Transverse colon (tissue), 3 donors: Measurements from ENCODE around the gene MAN1C1.

Experiments used
- POLR2A ChIP-seq: fragments of 450-650 bp; IDR thresholded peaks from one replicate; pipeline ENCODE4 v1.6.1; 2016; ENCODE audit warnings: antibody characterized with exemption, mild to moderate bottlenecking, moderate library complexity
- POLR2AphosphoS5 ChIP-seq, 3 donors: sonication (generic); formaldehyde crosslinking; IDR thresholded peaks; one replicate each; pipeline ENCODE4 v1.6.1; 2016; ENCODE audit warnings: antibody characterized with exemption in 3 of 3

DNA sequence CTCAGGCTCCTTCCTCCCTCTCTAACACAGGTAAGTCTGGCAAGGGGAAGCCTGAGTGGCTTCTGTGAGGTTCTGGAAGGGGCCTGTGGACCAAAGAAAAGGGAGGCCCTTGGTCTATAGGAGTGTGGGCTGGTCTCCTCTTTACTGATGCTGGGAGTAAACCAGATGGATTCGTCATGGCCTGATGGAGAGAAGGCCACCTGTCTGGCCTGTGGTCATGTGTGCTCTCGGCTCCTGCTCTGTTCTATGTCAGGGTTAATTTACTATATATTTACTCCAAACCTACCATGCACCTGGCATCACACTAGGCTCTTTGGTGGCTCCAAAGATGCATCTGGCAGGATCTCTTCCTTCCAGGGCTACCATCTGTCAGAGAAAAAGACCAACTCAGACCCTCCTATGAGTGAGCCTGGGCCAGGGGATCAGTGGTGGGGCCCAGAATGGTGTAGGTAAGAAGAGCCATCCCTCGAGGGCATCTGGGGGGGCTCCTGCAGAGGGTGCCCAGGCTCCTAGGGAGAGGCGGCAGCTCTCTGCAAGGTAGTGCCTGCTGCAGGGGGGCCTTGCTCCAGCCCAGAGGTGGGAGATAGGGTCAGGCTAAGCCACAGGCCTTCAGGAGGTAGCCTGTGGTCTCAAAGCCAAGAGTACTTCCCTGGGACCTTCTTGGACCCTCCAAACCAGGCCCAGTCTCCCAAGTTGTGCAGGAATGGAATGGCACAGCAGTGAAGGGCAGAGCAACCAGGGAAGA is 115.2 kb downstream of the MAN1C1 start:
- TF ChIP-seq POLR2AphosphoS5 (IDR thresholded peaks at IDR 0.05) (no peak), POLR2A (no peak)
